Stimulated activated naive CD8-positive, alpha-beta T cell treated with anti-CD3 and anti-CD28 coated beads, Interleukin-15, amount 100 ng/mL, for 72 hours (primary cell): Measurements from ENCODE around the gene CYB561A3.

Source experiments
- ATAC-seq: fragments of 150-1000 bp; cut with Tn5 transposase; 2 replicates; pipeline ENCODE4 v1.10.0; 2021; ENCODE audit warnings: mild to moderate bottlenecking, moderate library complexity
- DNase-seq, 2 donors: peaks; one replicate each; pipeline ENCODE4 v3.0.0; 2021 to 2022
- H3K27ac Mint-ChIP-seq, 2 donors: one replicate each; pipeline ENCODE4 v1.8.0; 2022; ENCODE audit warnings: mild to moderate bottlenecking in 2 of 2, mixed read lengths in 2 of 2, moderate library complexity in 2 of 2
- H3K27me3 Mint-ChIP-seq: one replicate; pipeline ENCODE4 v1.8.0; 2022; ENCODE audit warnings: mixed read lengths
- H3K4me1 Mint-ChIP-seq: one replicate; pipeline ENCODE4 v1.8.0; 2022; ENCODE audit warnings: mild to moderate bottlenecking, mixed read lengths
- H3K4me3 Mint-ChIP-seq, 2 donors: one replicate each; pipeline ENCODE4 v1.8.0; 2022; ENCODE audit warnings: mild to moderate bottlenecking in 2 of 2, mixed read lengths in 2 of 2, moderate library complexity in 1 of 2
- H3K9me3 Mint-ChIP-seq, 2 donors: one replicate each; pipeline ENCODE4 v1.8.0; 2022; ENCODE audit warnings: mixed read lengths in 2 of 2

Gene CYB561A3

GRCh38 chr11:61340979-61341378 lies 20.7 kb downstream of the CYB561A3 start:
- Mint-ChIP-seq H3K4me3 (no peak overlapping the region), H3K9me3 (no peaks in the 10 kb centered on the region), H3K27ac (no peak overlapping the region), H3K4me1 (peaks cover 18% of the 10 kb centered on the region), H3K27me3 (no peaks in the 10 kb centered on the region)
- no peak for DNase-seq
- ATAC-seq = no peak

GRCh38 chr11:61339490-61339878 lies 22.2 kb downstream of the CYB561A3 start:
- no peaks in the 10 kb centered on the region for H3K9me3 Mint-ChIP-seq
- DNase-seq = no peak
- no peaks in the 10 kb centered on the region for H3K27me3 Mint-ChIP-seq
- no peak overlapping the region for H3K27ac Mint-ChIP-seq
- H3K4me3 Mint-ChIP-seq = no peak overlapping the region
- no peak for ATAC-seq
- peaks cover 33% of the 10 kb centered on the region for H3K4me1 Mint-ChIP-seq

GRCh38 chr11:61338783-61339489 lies 22.7 kb downstream of the CYB561A3 start:
- Mint-ChIP-seq H3K9me3 (no peaks in the 10 kb centered on the region), H3K4me3 (no peak overlapping the region), H3K27ac (peak overlapping the region in 1 of 2 donors; percentile 3), H3K4me1 (peaks cover 38% of the 10 kb centered on the region), H3K27me3 (no peaks in the 10 kb centered on the region)
- ATAC-seq (no peak), DNase-seq (no peak)

- Mint-ChIP-seq H3K4me1 (peaks cover 46% of the 10 kb centered on the region), H3K4me3 (no peak overlapping the region), H3K27me3 (no peaks in the 10 kb centered on the region), H3K27ac (no peak overlapping the region), H3K9me3 (no peaks in the 10 kb centered on the region)
- no peak for ATAC-seq
- no peak for DNase-seq
Observed at GRCh38 chr11:61337706-61338470, 23.8 kb downstream of the CYB561A3 start.

GRCh38 chr11:61336171-61336935 lies 25.3 kb downstream of the CYB561A3 start:
- ATAC-seq = peak; percentile 72

GRCh38 chr11:61335355-61335710 lies 26.3 kb downstream of the CYB561A3 start:
- peak overlapping the region; percentile 16 to 70 for H3K27ac Mint-ChIP-seq
- no peak for DNase-seq
- no peaks in the 10 kb centered on the region for H3K9me3 Mint-ChIP-seq
- H3K4me1 Mint-ChIP-seq = peaks cover 71% of the 10 kb centered on the region
- no peak for ATAC-seq
- no peaks in the 10 kb centered on the region for H3K27me3 Mint-ChIP-seq
- H3K4me3 Mint-ChIP-seq = no peak overlapping the region

More at GRCh38 chr11:61336171-61336935, 25.3 kb downstream of the CYB561A3 start:
- H3K27me3 Mint-ChIP-seq = no peaks in the 10 kb centered on the region
- peak overlapping the region in 1 of 2 donors; percentile 40 for H3K27ac Mint-ChIP-seq
- no peak overlapping the region for H3K4me3 Mint-ChIP-seq
- DNase-seq = peak; percentile 84 to 87
- H3K9me3 Mint-ChIP-seq = no peaks in the 10 kb centered on the region
- peaks cover 60% of the 10 kb centered on the region for H3K4me1 Mint-ChIP-seq

GRCh38 chr11:61334434-61335354 lies 27.0 kb downstream of the CYB561A3 start:
- H3K27me3 Mint-ChIP-seq = no peaks in the 10 kb centered on the region
- H3K4me3 Mint-ChIP-seq = peak overlapping the region; percentile 98
- H3K27ac Mint-ChIP-seq = peak overlapping the region; percentile 16 to 99
- ATAC-seq (no peak), DNase-seq (no peak)
- no peaks in the 10 kb centered on the region for H3K9me3 Mint-ChIP-seq
- peaks cover 77% of the 10 kb centered on the region for H3K4me1 Mint-ChIP-seq

- Mint-ChIP-seq H3K9me3 (no peaks in the 10 kb centered on the region), H3K4me1 (peaks cover 86% of the 10 kb centered on the region), H3K27ac (peak overlapping the region; percentile 97 to 99), H3K4me3 (peak overlapping the region; percentile 98), H3K27me3 (no peaks in the 10 kb centered on the region)
- DNase-seq = no peak
- peak; percentile 6 for ATAC-seq
Observed at GRCh38 chr11:61333550-61334433, 27.9 kb downstream of the CYB561A3 start.

GRCh38 chr11:61332797-61333549 lies 28.7 kb downstream of the CYB561A3 start, which contains the start of the genes DDB1 and TKFC:
Gene DDB1 (minus strand): TSS chr11:61333105. CDS start chr11:61332968, 137 bp downstream.
Gene TKFC (plus strand): TSS chr11:61333228. CDS start chr11:61334729, 1,501 bp downstream.
- Mint-ChIP-seq H3K27me3 (no peaks in the 10 kb centered on the region), H3K9me3 (no peaks in the 10 kb centered on the region), H3K4me3 (peak within 1 kb of the TSS; percentile 98), H3K4me1 (peaks cover 88% of the 10 kb centered on the region), H3K27ac (peak within 1 kb of the TSS; percentile 97 to 99)
- DNase-seq = peak; percentile 99
- ATAC-seq = peak; percentile 94

GRCh38 chr11:61332281-61332796 lies 29.3 kb downstream of the CYB561A3 start:
- H3K9me3 Mint-ChIP-seq = no peaks in the 10 kb centered on the region
- ATAC-seq (no peak), DNase-seq (no peak)
- no peaks in the 10 kb centered on the region for H3K27me3 Mint-ChIP-seq
- H3K4me1 Mint-ChIP-seq = peaks cover 93% of the 10 kb centered on the region
- H3K4me3 Mint-ChIP-seq = peak overlapping the region; percentile 98
- H3K27ac Mint-ChIP-seq = peak overlapping the region; percentile 97 to 99

- no peaks in the 10 kb centered on the region for H3K9me3 Mint-ChIP-seq
- H3K4me3 Mint-ChIP-seq = peak overlapping the region; percentile 98
- peaks cover 88% of the 10 kb centered on the region for H3K4me1 Mint-ChIP-seq
- H3K27me3 Mint-ChIP-seq = no peaks in the 10 kb centered on the region
- ATAC-seq (no peak), DNase-seq (no peak)
- peak overlapping the region; percentile 97 to 99 for H3K27ac Mint-ChIP-seq
Observed at GRCh38 chr11:61331651-61332050, 30.0 kb downstream of the CYB561A3 start.

- no peak for DNase-seq
- H3K27me3 Mint-ChIP-seq = no peaks in the 10 kb centered on the region
- no peak overlapping the region for H3K4me3 Mint-ChIP-seq
- peak overlapping the region in 1 of 2 donors; percentile 42 for H3K27ac Mint-ChIP-seq
- no peak for ATAC-seq
- peaks cover 75% of the 10 kb centered on the region for H3K4me1 Mint-ChIP-seq
- H3K9me3 Mint-ChIP-seq = no peaks in the 10 kb centered on the region
Observed at GRCh38 chr11:61329871-61330270, 31.8 kb downstream of the CYB561A3 start.

- Mint-ChIP-seq H3K9me3 (no peaks in the 10 kb centered on the region), H3K27me3 (no peaks in the 10 kb centered on the region), H3K4me1 (peaks cover 60% of the 10 kb centered on the region), H3K4me3 (no peak overlapping the region), H3K27ac (peak overlapping the region in 1 of 2 donors; percentile 71)
- ATAC-seq (no peak), DNase-seq (no peak)
Observed at GRCh38 chr11:61328351-61328750, 33.3 kb downstream of the CYB561A3 start.
